GM23248 (cell line): ENCODE results near the gene CACNA1I.

ENCODE experiments used
- EZH2 ChIP-seq: fragments of 200-600 bp; sonication (generic); IDR thresholded peaks from 2 replicates; pipeline ENCODE4 v1.6.1; 2018; ENCODE audit warnings: antibody characterized with exemption, mild to moderate bottlenecking; ENCODE audit not compliant: insufficient read depth, poor library complexity, severe bottlenecking
- EZH2phosphoT487 ChIP-seq: fragments of 200-600 bp; sonication (generic); IDR thresholded peaks from 2 replicates; pipeline ENCODE4 v1.6.1; 2018; ENCODE audit warnings: antibody characterized with exemption, moderate library complexity, mild to moderate bottlenecking, low read depth; ENCODE audit not compliant: insufficient read depth

DNA sequence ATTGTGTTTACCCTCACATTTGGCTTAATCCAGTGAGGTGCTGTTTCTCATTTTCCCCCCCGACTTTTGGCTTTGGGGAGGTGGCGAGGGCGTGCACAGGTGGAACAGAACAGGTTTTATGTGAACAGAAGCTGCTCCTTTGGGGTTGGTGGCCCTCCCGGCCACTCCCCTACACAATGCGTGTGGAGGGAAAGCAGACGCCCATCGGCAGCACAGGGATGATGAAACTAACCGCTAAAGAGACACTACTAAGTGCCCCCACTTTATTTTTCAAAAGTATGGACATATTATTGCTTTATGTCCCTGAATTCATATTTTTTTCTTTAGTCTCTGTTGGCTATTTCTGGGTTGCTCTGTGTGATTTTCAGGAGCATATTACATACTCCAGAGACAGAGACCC, 162.1 kb downstream of the CACNA1I start:
- TF ChIP-seq EZH2 (no peak), EZH2phosphoT487 (no peak)
